ENCODE data around the gene LRG1. TPM values are rescaled to one million over a fixed set of nuclear protein-coding genes. Genes with fewer than 3 reads are reported as not detected.

LRG1 gene
- polyA plus RNA-seq, 1 donor (not counting 4 experiments of a cell fraction or from before 2014, with no cell fraction given) = 1.2 TPM

DNA sequence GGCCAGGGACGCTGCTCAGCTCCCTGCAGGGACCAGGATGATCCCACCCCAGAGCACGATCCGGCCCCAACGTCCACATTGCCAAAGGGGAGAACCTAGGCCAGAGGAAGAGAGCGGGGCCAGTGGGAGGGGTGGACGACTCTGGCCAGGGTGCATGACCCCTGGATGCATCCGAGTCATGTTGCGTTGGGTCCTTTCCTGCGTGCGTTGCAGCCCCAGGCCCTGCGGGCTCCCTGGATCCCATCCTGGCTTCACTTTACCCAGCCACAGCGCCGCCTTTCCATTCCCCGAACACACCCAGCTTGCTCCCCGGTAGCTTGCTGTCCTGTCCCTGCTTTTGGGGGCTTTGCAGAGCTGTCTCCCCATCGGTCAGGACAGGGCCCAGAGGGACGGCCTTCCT lies 32.0 kb downstream of the LRG1 start:
- Histone ChIP-seq H3K9ac (ENCODE audit: control insufficient read depth, extremely low read depth, insufficient read depth, low read length) (no peak overlapping the region), H3K27ac (ENCODE audit: control insufficient read depth, insufficient read depth, low read length) (no peak overlapping the region), H3K9me3 (ENCODE audit: control insufficient read depth, low read depth, low read length) (no peaks in the 10 kb centered on the region), H3K4me1 (ENCODE audit: control insufficient read depth, extremely low read depth, insufficient read depth, low read length) (peaks cover 8% of the 10 kb centered on the region), H3K4me3 (ENCODE audit: control insufficient read depth in 2 of 3, extremely low read depth in 1 of 3, insufficient read depth in 2 of 3, low read depth in 1 of 3, low read length in 3 of 3) (no peak overlapping the region), H3K36me3 (ENCODE audit: control insufficient read depth in 2 of 2, extremely low read depth in 1 of 2, insufficient read depth in 2 of 2, low read length in 2 of 2) (peaks cover 5 to 11% of the 10 kb centered on the region in 2 experiments), H3K79me2 (ENCODE audit: control insufficient read depth, insufficient read depth, low read length) (no peaks in the 10 kb centered on the region), H2AFZ (ENCODE audit: control insufficient read depth, low read length) (no peak overlapping the region), H3K4me2 (ENCODE audit: control insufficient read depth, extremely low read depth, insufficient read depth, low read depth, low read length) (no peak overlapping the region), H3K9me1 (ENCODE audit: control insufficient read depth, extremely low read depth, insufficient read depth, low read length) (peaks cover 2% of the 10 kb centered on the region), H4K20me1 (ENCODE audit: control insufficient read depth, extremely low read depth, insufficient read depth, low read length) (no peaks in the 10 kb centered on the region), H3K27me3 (ENCODE audit: control insufficient read depth, extremely low read depth, insufficient read depth, low read length) (no peaks in the 10 kb centered on the region)
- FAIRE-seq (no peak), DNase-seq (ENCODE audit: low read depth, low spot score) (no peak)
- TF ChIP-seq EZH2 (IDR thresholded peaks at IDR 0.05; ENCODE audit: low read length) = no peak
- no peak for TF ChIP-seq CTCF (optimal IDR thresholded peaks at IDR 0.05 in 1 of 3, IDR thresholded peaks at IDR 0.05 in 1 of 3, conservative IDR thresholded peaks at IDR 0.05 in 1 of 3; ENCODE audit: extremely low read depth in 1 of 3, insufficient read depth in 2 of 3, low read length in 3 of 3)
- dilution Hi-C loops (cut with MboI; ENCODE audit: extremely low pct_ligation_motif_present, low sequenced_read_pairs) = no loop called here

DNA sequence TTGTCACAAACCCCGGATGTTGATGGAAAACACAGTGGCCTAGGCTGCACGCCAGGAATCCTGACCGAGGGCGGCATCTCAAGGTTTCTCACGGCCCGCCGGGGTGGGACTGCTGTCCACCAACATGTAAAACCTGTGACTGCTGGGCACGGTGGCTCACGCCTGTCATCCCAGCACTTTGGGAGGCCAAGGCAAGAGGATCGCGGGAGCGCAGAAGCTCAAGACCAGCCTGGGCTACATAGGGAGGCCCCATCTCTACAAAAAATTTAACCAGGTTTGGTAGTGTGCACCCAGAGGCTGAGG lies 32.7 kb downstream of the LRG1 start:
- FAIRE-seq (no peak), DNase-seq (ENCODE audit: low read depth, low spot score) (no peak)
- Histone ChIP-seq H3K4me1 (ENCODE audit: control insufficient read depth, extremely low read depth, insufficient read depth, low read length) (peaks cover 8% of the 10 kb centered on the region), H3K4me3 (ENCODE audit: control insufficient read depth in 2 of 3, extremely low read depth in 1 of 3, insufficient read depth in 2 of 3, low read depth in 1 of 3, low read length in 3 of 3) (no peak overlapping the region), H3K9me1 (ENCODE audit: control insufficient read depth, extremely low read depth, insufficient read depth, low read length) (peaks cover 2% of the 10 kb centered on the region), H3K27ac (ENCODE audit: control insufficient read depth, insufficient read depth, low read length) (no peak overlapping the region), H3K9ac (ENCODE audit: control insufficient read depth, extremely low read depth, insufficient read depth, low read length) (no peak overlapping the region), H3K36me3 (ENCODE audit: control insufficient read depth in 2 of 2, extremely low read depth in 1 of 2, insufficient read depth in 2 of 2, low read length in 2 of 2) (peaks cover 9 to 11% of the 10 kb centered on the region in 2 experiments), H2AFZ (ENCODE audit: control insufficient read depth, low read length) (no peak overlapping the region), H3K4me2 (ENCODE audit: control insufficient read depth, extremely low read depth, insufficient read depth, low read depth, low read length) (no peak overlapping the region), H4K20me1 (ENCODE audit: control insufficient read depth, extremely low read depth, insufficient read depth, low read length) (no peaks in the 10 kb centered on the region), H3K9me3 (ENCODE audit: control insufficient read depth, low read depth, low read length) (no peaks in the 10 kb centered on the region), H3K79me2 (ENCODE audit: control insufficient read depth, insufficient read depth, low read length) (no peaks in the 10 kb centered on the region), H3K27me3 (ENCODE audit: control insufficient read depth, extremely low read depth, insufficient read depth, low read length) (no peaks in the 10 kb centered on the region)
- no peak for TF ChIP-seq EZH2 (IDR thresholded peaks at IDR 0.05; ENCODE audit: low read length)
- TF ChIP-seq CTCF (optimal IDR thresholded peaks at IDR 0.05 in 1 of 3, IDR thresholded peaks at IDR 0.05 in 1 of 3, conservative IDR thresholded peaks at IDR 0.05 in 1 of 3; ENCODE audit: extremely low read depth in 1 of 3, insufficient read depth in 2 of 3, low read length in 3 of 3) = no peak
- dilution Hi-C loops (cut with MboI; ENCODE audit: extremely low pct_ligation_motif_present, low sequenced_read_pairs) = no loop called here
